Gastroesophageal sphincter (tissue), 4 donors: ENCODE results near the gene ANK2. TPM values are rescaled to one million over a fixed set of nuclear protein-coding genes. Genes with fewer than 3 reads are reported as not detected.
A peak's percentile ranks its signal among the peaks of the same experiment; 100 is the strongest.

Experiments
- ATAC-seq: fragments of 150-250 bp; one replicate; pipeline ENCODE4 v1.9.1; 2016; ENCODE audit warnings: mild to moderate bottlenecking, moderate library complexity
- H3K27ac ChIP-seq, 4 donors: fragments of 200-600 bp; sonication (generic) in 3 of 4; 1 replicate in 3 of 4; 2 replicates in 1 of 4; pipeline ENCODE4 v1.5.1; 2016 to 2019
- H3K27me3 ChIP-seq: fragments of 200-600 bp; sonication (generic); one replicate; pipeline ENCODE4 v1.5.1; 2019
- H3K36me3 ChIP-seq, 2 donors: fragments of 200-600 bp; sonication (generic); one replicate each; pipeline ENCODE4 v1.5.1; 2019; ENCODE audit warnings: control low read depth in 1 of 2
- H3K4me1 ChIP-seq, 3 donors: fragments of 200-600 bp; sonication (generic); 1 replicate in 2 of 3; 2 replicates in 1 of 3; pipeline ENCODE4 v1.5.1; 2016 to 2019; ENCODE audit warnings: control low read depth in 2 of 3
- H3K4me3 ChIP-seq, 2 donors: fragments of 200-600 bp; sonication (generic); one replicate each; pipeline ENCODE4 v1.5.1; 2019; ENCODE audit warnings: mild to moderate bottlenecking in 1 of 2, moderate library complexity in 1 of 2
- H3K9me3 ChIP-seq, 3 donors: fragments of 200-600 bp; sonication (generic); one replicate each; pipeline ENCODE4 v1.5.1; 2017 to 2019; ENCODE audit warnings: control low read depth in 2 of 3
- CTCF ChIP-seq, 4 experiments: fragments of 200-600 bp in 2 of 4; fragments of 450-650 bp in 2 of 4; sonication (generic) in 1 of 4; IDR thresholded peaks; one replicate each; pipeline ENCODE4 v1.5.1; 2017 to 2019; ENCODE audit warnings: antibody characterized with exemption in 4 of 4, mild to moderate bottlenecking in 2 of 4, moderate library complexity in 2 of 4
- EP300 ChIP-seq: sonication (generic); formaldehyde crosslinking; IDR thresholded peaks from one replicate; pipeline ENCODE4 v1.6.1; 2017; ENCODE audit warnings: antibody characterized with exemption, mild to moderate bottlenecking
- POLR2A ChIP-seq, 2 donors: fragments of 450-650 bp; IDR thresholded peaks; one replicate each; pipeline ENCODE4 v1.6.1; 2017; ENCODE audit warnings: antibody characterized with exemption in 2 of 2, mild to moderate bottlenecking in 2 of 2, moderate library complexity in 1 of 2
- POLR2AphosphoS5 ChIP-seq: sonication (generic); formaldehyde crosslinking; IDR thresholded peaks from one replicate; pipeline ENCODE4 v1.6.1; 2017; ENCODE audit warnings: antibody characterized with exemption
- WGBS, 2 donors: methylation state at CpG; one replicate each; pipeline ENCODE4 v1.1.5; 2018; ENCODE audit warnings: low coverage in 1 of 2; 5-methylcytosine and 5-hydroxymethylcytosine counted together
- total RNA-seq, 4 donors: library from RNA; depleted of rRNA; stranded (reverse); fragments of >200 nt; gene quantifications; one replicate each; pipeline ENCODE4 v1.1.0, GENCODE V29; 2016

ANK2 gene
- total RNA-seq, 4 donors from 2014 or later = 84.9 to 104 (median 91.5) TPM

- H3K27me3 ChIP-seq = no peaks in the 10 kb centered on the region
- H3K9me3 ChIP-seq = no peaks in the 10 kb centered on the region
- TF ChIP-seq CTCF (IDR thresholded peaks at IDR 0.05) (no peak), POLR2A (IDR thresholded peaks at IDR 0.05) (no peak), EP300 (no peak), POLR2AphosphoS5 (no peak)
- peaks cover 0 to 8% (median 3%) of the 10 kb centered on the region in 3 donors for H3K4me1 ChIP-seq
- no peaks in the 10 kb centered on the region for H3K36me3 ChIP-seq
- 79 to 91% methylated on average over 2 of the region's 2 CpGs for WGBS, 2 donors
- H3K4me3 ChIP-seq = no peak overlapping the region
- no peak for ATAC-seq
- no peak overlapping the region for H3K27ac ChIP-seq
Observed at GRCh38 chr4:113407409-113407808, 358.0 kb downstream of the ANK2 start.

DNA sequence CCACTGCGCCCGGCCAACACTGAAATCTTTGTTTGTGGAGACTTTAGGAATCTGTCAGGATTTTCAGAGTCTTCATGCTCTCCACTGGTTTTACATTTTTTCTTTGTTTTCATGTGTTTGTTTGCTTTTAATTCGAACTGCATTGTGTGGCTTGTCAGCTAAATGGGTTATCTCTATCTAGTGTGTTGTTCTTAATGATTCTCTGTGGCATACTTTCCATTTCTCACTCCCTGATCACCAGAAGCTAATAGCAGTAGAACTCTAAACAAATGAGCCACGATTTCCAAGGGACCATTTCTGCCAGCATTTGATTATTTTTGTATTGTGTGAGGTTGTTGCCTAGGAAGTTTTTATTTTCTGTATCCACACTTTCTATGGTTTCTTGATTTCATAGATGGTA lies 359.7 kb downstream of the ANK2 start:
- Histone ChIP-seq H3K4me3 (no peak overlapping the region), H3K36me3 (no peaks in the 10 kb centered on the region), H3K4me1 (peaks cover 0 to 8% (median 3%) of the 10 kb centered on the region in 3 donors), H3K27ac (no peak overlapping the region), H3K27me3 (no peaks in the 10 kb centered on the region), H3K9me3 (no peaks in the 10 kb centered on the region)
- no peak for ATAC-seq
- WGBS, 2 donors = 39 to 41% methylated on average over 4 of the region's 4 CpGs
- TF ChIP-seq POLR2A (IDR thresholded peaks at IDR 0.05) = no peak
- TF ChIP-seq POLR2AphosphoS5 = no peak
- no peak for TF ChIP-seq CTCF (IDR thresholded peaks at IDR 0.05)
- TF ChIP-seq EP300 = no peak

DNA sequence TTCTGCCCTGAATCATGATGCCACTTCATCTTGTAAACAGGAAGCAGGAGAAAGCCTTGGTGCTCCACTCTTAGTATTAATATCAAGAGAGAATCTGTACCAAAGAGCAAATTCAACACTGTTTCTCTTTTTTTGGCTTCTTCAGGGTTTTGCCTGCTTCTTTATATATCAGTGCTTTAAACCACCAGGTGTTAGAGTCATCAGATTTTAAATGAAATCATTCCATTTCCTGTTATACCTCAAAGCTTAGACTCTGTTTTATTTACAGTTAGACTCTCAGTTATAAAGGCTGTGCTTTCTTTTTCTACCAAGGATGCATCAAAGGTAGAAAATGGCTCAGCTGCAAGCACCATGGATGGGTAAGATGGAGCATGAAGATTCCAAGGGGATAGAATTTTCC lies 361.2 kb downstream of the ANK2 start:
- Histone ChIP-seq H3K27me3 (no peaks in the 10 kb centered on the region), H3K27ac (no peak overlapping the region), H3K4me3 (no peak overlapping the region), H3K36me3 (no peaks in the 10 kb centered on the region), H3K4me1 (no peaks in the 10 kb centered on the region), H3K9me3 (no peaks in the 10 kb centered on the region)
- ATAC-seq = no peak
- no peak for TF ChIP-seq POLR2AphosphoS5
- TF ChIP-seq EP300 = no peak

DNA sequence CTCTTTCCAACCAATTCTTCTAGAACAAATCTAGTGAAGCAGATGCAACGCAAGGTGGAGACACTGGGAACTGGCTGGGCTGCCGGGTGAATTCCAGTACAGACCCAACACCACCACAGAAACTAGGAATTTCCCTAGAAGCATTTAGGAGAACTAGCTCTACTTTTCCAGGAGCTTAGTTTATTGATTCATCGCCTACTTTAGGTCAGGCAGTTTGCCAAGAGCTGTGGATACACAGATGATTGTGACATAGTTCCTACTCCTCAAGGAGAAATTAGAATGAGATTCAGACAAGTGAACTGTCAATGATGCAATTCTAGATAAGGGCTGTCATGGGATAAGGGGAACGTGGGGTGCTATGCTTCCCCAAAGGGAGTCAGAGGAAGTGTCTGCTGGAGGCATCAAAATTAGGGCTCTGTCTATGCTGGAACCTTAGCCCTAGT lies 362.1 kb downstream of the ANK2 start:
- no peaks in the 10 kb centered on the region for H3K9me3 ChIP-seq
- no peak overlapping the region for H3K27ac ChIP-seq
- peak; percentile 60 for ATAC-seq
- no peak for TF ChIP-seq POLR2A (IDR thresholded peaks at IDR 0.05)
- TF ChIP-seq EP300 = no peak
- TF ChIP-seq CTCF (IDR thresholded peaks at IDR 0.05) = no peak
- TF ChIP-seq POLR2AphosphoS5 = no peak
- no peak overlapping the region for H3K4me3 ChIP-seq
- WGBS, 2 donors = 34 to 35% methylated on average over 2 to 4 of the region's 4 CpGs
- H3K36me3 ChIP-seq = no peaks in the 10 kb centered on the region
- no peaks in the 10 kb centered on the region for H3K4me1 ChIP-seq
- H3K27me3 ChIP-seq = no peaks in the 10 kb centered on the region

GRCh38 chr4:113419631-113420030 lies 370.2 kb downstream of the ANK2 start:
- Histone ChIP-seq H3K4me1 (no peaks in the 10 kb centered on the region), H3K9me3 (peaks cover 0 to 6% (median 0%) of the 10 kb centered on the region in 3 donors), H3K27ac (no peak overlapping the region), H3K4me3 (no peak overlapping the region), H3K27me3 (no peaks in the 10 kb centered on the region), H3K36me3 (no peaks in the 10 kb centered on the region)
- TF ChIP-seq EP300 (no peak), POLR2A (IDR thresholded peaks at IDR 0.05) (no peak), POLR2AphosphoS5 (no peak), CTCF (IDR thresholded peaks at IDR 0.05) (no peak)
- ATAC-seq = no peak
- WGBS, 2 donors = 87% methylated on average over 2 of the region's 2 CpGs; no CpG with 5 or more reads in 1 of the 2 donors
